ENCODE data around the gene RAPGEF5.

DNA sequence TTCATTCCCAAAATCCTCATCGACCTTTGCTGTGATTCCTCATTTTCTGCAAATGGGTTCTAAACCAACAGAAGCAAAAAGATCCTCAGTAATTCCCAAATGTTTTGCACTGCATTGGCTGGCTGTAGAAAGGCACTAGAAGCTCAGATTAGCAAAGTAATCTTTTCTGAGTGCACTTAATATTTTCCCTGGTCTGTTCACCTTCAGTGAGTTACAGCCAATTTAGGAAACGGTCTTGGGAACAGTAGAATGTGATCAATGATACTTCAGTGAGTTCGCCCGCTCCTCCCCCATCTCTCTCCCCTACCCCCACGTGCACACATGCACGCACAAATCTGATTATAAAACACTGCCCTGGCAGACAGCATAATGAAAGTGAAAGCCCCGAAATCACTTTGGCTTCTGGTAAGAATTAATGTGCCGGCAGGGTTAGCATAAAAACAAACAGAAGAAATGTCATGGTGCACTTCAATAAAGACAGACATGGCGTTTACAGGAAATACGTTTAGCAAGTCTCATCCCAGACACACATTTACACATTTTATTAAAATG lies 209.9 kb downstream of the RAPGEF5 start:
- TF ChIP-seq, protein P1, sequence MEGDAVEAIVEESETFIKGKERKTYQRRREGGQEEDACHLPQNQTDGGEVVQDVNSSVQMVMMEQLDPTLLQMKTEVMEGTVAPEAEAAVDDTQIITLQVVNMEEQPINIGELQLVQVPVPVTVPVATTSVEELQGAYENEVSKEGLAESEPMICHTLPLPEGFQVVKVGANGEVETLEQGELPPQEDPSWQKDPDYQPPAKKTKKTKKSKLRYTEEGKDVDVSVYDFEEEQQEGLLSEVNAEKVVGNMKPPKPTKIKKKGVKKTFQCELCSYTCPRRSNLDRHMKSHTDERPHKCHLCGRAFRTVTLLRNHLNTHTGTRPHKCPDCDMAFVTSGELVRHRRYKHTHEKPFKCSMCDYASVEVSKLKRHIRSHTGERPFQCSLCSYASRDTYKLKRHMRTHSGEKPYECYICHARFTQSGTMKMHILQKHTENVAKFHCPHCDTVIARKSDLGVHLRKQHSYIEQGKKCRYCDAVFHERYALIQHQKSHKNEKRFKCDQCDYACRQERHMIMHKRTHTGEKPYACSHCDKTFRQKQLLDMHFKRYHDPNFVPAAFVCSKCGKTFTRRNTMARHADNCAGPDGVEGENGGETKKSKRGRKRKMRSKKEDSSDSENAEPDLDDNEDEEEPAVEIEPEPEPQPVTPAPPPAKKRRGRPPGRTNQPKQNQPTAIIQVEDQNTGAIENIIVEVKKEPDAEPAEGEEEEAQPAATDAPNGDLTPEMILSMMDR (IDR thresholded peaks at IDR 0.05), result no peak
- no peak for TF ChIP-seq POLR2A (IDR thresholded peaks at IDR 0.05)
